ENCODE data around the gene PPIL3.

DNA sequence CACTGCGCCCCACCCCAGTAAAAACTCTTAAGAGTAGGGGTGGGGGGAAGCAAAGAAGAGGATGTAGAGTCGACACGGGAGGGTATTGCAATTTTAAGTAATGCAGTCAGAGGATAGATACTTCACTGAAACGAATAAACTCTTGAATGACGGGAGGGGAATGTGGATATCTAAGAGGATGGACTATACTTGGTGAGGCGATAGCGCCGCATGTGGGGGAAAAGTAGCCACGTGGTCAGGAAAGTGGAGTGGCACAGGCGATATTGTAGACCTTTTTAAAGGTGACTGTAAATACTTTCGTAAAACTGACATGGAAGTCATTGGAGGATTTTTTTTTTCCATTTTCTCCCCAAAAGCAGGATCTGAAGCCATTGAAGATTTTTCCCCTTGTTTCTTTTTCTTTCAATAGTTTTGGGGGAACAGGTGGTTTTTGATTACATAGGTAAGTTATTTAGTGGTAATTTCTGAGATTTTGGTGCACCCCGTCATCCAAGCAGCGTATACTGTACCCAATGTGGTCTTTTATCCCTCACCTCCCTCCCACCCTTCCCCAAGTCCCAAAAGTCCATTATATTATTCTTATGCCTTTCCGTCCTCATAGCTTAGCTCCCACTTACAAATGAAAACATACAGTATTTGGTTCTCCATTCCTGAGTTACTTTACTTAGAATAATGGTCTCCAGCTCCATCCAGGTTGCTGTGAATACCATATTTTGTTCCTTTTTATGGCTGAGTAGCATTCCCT, 38.2 kb downstream of the PPIL3 start:
- TF ChIP-seq POLR2A (IDR thresholded peaks at IDR 0.05; ENCODE audit: low read depth, low read length) (no peak), TAF1 (IDR thresholded peaks at IDR 0.05; ENCODE audit: low read depth, low read length) (no peak), POU2F2 (IDR thresholded peaks at IDR 0.05; ENCODE audit: low read depth, low read length) (no peak)

Data from GM12891 (cell line).